GM18499 (cell line): Measurements from ENCODE around the gene CACNA1C.

ENCODE experiments used
- ATAC-seq: cut with Tn5 transposase; IDR thresholded peaks from one replicate; pipeline ENCODE4 v1.9.1; 2021; ENCODE audit warnings: moderate number of reproducible peaks; ENCODE audit not compliant: insufficient read depth, unreplicated experiment

Gene CACNA1C

DNA sequence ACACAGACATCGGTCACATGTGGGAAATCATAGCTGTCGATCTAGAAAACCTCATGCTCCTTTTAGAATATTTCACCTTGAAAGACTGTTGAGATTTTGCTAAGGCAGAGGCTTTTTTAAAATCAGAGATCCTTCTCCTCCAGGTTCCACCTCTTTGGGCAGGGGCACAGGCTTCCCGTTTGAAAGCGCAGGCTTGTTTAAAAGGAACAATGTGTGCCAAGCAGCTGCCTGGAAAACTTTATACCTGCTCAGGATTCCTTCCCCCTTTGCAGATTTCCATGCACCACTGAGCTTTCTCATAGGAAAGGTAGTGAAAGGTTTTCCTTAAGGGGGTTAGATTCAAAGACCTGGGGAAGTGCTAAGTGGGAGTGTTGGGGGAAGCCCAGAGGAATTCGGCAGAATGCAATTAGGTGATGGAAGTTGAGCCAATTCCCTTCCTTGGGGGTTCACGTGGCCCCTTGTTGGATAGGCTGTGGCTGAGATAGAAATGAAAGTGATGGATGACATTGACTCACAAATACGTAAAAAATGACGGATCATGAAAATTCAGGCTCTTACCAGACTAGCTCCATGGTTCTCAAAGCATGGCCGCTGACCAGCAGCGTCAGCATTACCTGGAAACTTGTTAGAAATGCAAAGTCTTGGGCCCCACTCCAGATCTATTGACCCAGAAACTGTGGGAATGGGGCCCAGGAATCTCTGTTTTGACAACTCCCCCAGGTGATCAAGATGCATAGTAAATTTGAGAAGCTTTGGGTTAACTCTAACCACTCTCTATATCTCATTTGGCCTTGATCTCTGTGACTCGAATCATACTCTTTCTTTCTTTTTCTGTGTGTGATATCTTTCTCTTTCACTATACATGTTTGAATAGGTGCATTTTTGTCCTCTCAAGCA lies 460.6 kb downstream of the CACNA1C start:
- ATAC-seq, result no peak

DNA sequence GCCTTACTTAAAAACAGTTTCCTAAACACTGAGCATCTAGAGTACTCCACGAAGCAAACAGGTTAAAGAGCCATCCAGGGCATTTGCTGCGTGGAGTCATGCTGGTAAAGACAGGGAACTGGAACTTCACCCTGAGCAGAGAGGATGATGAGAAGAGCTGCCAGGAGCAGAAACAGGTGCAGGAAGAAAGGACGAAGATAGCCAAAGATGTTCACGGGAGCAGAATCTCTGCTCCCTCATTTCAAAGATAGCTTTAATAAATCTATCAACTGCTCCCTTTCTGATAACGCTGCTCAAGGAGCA lies 461.2 kb downstream of the CACNA1C start:
- ATAC-seq, result no peak

DNA sequence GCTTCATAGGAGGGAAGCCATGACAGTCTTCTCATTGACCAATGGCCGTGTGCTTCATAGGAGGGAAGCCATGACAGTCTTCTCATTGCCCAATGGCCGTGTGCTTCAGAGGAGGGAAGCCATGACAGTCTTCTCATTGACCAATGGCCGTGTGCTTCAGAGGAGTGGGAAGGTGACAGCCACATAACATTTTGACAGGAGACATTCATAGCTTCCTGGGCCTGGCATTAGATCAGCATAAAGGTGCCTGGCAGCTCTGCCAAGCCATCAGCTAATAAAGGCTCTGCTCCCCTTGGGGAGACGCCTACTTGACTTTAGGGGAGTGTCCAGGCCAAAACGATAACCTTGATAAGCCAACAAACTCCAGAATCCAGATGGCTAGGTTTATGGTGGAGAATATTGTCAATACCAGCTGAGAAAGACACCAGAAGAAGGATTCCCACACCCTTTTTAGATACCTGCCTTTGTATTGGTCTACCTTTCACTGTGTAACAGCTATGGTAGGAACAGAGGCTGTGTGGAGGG lies 468.0 kb downstream of the CACNA1C start:
- no peak for ATAC-seq

DNA sequence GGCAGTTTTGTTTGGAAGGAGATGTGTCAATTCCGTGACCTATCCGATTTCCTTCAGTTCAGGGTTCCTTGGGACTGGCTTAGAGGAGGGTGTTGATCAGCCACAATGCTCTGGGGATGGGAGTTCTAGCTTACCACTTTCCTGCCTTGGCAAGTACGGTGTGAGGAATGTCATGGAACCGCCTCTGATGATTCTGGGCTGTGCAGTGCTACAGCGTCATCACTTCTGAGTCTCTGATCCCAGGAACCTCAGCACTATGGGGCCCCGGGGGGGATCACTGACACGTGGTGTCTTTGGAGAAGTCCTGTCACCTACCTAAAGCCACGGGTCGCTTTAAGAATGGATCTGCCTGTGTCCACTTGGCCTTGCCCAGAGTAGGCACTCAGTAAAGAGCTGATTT lies 470.5 kb downstream of the CACNA1C start:
- no peak for ATAC-seq

DNA sequence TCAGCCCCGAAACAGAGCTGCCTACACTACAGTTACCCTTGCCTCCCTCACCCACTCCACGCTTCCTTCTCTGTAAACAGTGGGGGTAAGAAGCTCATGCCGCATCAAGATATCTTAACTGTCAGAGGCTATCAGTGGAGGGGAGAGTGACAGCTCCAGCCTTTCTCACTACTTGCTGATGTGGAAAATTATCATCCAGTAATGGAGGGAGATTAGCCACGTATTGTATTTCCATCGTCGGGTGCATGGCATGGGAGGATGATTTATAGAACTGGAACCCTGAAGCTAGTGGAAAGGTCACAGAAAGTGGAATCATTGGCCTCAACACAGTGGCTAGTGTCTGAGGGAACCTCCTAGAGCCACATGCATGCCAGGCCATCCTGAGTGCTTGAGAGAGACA lies 471.1 kb downstream of the CACNA1C start:
- no peak for ATAC-seq

DNA sequence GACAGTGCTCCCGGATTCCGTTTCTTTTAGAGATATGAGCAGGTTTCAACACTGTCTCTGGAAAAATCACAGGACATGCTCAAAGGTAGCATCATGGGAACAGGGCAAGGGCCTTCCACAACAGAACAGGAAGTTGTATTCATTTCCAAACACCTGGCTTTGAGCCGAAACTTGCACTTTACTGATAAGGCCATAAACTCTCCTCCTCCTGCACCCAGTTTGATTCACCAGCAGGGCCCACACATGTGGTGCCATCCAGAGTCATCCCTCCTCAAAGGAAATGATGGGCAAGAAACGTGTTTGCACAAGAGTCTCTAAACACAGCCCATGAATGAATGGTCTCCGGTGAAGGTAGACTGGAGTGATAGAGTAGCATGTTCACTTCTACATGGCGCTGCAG lies 473.6 kb downstream of the CACNA1C start:
- no peak for ATAC-seq

DNA sequence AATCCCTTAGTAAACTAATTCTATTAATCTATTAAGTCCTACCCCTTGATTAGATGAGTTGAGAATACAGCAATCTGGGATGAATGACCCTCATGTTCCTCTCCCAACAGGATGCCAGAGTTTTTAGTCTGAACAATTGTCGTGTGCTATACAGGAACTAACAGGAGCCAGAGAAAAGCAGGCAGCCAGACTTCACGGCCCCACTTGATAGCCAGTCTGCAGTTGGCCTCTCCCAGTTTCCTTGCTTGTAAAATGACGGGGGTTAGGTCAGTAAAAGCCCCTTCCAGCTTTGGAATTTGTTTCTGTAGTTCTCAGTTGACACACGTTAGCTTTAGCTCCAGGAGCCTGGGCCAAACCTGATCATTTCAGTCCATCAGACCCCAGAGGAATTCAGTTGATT lies 475.2 kb downstream of the CACNA1C start:
- no peak for ATAC-seq

DNA sequence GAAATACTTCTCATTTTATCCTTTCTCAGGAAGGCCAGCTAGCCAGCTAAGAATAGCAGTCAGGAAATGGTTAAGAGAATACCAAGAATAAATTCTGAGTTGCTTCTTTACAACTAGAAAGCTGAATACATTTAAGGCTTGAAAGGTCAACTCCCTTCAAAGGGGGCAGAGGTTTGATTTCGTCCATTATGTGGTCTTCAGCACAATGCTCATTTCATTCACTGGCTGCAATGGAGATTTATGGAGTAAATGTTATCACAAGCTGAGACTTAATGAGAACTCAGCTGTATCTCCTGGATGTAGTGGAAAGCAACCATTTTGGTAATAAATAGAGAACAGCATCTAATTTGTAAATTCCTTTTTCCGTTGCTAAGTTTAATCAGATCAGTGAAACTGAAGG lies 477.0 kb downstream of the CACNA1C start:
- ATAC-seq, result no peak

DNA sequence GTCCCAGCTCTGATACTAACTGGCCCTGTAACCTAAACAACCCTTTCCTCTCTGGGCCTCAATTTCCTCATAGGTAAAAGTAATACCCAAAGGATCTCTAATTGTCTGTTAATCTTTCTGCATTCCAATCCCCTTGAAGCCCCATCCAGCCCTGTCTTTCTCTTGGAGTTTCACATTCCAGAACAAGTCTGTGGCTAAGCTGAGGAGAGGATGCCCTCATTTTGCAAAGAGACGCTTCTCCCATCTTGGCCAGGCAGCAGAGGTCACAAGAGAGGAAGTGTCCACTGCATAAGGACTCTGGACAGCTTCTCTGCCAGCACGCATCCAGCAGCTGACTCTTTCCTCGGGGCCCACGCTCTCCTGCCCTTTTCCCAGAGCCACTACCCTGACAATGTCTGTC lies 478.6 kb downstream of the CACNA1C start:
- no peak for ATAC-seq

DNA sequence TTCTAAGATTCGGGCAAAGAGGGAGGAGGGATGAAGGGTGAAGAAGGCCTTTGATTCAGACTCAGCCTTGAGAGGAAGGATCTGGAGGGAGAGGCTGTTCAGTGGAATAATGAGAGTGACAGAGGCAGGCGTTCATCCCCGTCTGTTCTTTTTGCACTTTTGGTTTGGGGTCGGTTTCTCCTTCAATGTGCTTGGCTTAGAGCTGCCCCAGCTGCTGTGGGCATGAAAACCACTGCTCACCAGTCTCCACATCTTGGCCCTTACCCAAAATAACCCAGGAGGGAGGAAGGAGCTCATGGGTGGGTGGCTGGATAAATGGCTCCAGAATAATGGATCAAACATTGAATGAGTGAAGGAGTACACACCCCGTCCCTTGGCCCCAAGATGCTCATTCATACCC lies 480.2 kb downstream of the CACNA1C start:
- ATAC-seq, result no peak

DNA sequence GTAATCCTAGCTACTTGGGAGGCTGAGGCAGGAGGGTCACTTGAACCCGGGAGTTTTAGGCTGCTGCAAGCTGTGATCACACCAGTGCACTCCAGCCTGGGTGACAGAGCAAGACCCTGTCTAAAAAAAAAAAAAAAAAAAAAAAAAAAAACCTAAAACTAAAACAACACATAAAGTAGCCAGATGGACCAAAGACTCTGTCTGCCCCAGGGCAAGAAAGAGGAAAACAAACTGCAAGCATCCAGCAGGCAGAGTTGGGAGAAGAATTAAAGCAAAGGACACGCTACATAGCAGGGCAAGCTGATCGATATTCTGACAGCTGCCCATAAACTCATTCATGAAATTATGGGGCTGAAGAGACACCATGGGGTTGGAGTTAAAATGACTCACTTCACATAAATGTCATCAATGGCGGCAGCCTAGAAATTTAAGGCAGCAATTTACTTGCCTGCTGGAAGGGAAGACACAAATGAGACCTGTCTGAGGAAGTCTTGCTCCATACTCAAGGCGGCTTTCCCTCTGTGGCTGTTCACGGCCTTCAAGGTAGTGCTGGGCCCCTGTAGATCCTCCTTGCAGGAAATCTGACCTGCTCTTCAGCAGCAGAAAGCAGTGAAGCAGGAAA lies 482.9 kb downstream of the CACNA1C start:
- no peak for ATAC-seq

DNA sequence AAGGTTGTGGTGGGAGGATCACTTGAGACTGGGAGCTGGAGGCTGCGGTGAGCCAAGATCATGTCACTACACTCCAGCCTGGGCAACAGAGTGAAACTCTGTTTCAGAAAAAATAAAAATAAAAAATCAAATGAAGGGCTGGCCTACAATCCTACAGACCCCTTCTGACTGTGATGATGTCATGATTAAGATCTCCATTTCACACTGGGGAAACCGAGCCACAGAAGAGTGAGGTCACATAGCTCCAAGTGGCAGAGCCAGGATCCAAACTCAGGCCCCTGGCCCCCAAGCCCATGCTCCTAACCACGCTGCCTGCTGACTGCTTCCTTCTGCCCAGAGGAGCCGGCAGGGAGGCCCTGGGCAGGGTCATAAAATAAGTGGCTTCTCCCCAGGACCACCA lies 483.9 kb downstream of the CACNA1C start:
- no peak for ATAC-seq

DNA sequence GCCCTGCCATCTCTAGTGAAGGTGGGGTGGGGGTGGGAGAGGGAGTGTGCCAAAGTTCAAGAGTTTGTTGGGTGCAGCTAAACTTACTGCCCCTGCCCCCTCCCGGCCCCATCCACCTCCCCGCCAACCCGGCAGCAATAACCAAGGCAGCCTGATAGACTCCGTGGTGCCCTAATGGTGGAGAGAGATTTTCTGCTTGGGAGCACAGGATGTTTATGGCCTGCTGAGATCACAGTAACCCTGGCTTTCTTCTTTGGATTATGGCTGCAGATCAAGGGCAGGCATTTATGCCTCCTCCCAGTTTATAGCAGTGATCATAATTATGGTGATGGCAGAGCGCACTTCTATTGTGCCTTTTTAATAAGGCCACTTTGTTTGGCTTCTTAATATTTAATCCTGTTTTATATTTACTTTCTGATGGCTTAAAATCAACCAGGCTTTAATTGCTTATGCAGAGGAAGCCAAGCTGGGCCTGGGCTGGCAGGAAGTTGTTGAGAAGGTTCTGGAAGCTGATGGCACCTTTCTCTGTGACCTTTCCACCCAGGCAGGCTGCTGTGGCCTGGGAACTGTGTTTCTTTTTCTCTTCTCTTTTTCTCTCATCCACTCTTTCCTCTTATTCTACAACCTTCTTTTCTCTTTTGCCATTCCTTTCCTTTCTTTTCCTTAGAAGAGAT lies 485.2 kb downstream of the CACNA1C start:
- no peak for ATAC-seq

DNA sequence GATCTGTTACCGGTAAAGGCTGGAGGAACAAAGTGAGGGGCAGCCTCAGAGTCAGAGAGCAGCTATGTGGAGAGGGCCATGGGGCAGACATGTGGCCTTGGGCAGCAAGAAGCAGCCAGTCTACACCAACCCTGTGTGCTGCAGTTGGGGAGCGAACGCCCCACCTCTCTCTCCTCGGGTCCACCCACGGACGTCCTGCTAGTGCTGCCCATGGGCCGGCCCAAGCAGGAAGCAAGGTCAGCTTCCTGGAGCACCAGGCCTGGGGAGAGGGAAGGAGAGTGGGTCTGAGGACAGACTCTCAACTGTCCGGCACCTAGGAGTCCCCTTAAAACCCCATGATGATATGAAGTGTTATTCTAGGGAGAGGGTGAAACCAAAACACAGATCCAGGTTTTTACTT lies 487.2 kb downstream of the CACNA1C start:
- no peak for ATAC-seq

DNA sequence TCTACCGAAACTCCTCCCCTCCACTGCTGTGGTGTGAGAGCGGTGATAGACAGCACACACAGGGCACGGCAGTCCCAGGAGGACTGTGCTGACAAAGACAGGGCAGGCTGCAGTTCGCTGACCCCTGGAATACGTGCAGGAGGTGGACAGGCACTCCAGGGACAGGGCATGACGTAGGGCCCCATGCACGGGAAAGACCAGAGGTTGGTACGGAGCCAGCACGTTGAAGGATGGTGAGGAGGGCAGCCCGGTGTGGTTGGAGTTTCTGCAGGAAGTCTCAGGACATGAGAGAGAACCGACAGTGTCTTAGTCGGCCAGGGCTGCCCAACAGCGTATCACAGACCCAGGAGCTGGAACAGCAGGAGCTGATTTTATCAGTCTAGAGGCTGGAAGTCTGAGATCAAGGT lies 487.8 kb downstream of the CACNA1C start:
- no peak for ATAC-seq

DNA sequence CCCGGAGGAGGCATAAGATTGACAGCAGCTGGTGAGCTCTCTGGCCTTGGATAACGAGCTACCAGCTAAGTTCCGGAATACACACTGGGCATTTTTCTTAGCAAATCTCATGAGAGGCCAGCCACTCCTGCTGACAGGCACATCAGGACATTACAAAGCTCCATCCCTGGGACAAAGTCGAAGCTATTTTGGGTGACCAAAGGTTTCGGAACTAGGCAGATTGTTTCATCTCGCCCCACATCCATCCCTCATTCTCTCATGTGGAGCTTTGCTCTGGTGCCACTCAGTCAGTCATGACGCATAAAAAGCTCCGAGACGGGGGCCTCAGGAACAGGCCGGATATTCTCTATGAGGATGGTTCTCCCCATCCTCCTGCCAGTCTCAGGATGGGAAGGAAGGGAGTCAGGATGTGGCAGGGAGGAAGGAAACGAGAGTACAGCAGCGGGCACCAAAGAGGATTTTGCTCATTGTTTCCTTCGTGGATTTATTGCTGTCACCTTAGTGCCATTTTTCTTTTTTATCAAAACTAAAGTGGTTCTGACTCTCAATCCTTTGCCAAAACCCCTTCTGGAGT lies 488.9 kb downstream of the CACNA1C start:
- ATAC-seq, result no peak

DNA sequence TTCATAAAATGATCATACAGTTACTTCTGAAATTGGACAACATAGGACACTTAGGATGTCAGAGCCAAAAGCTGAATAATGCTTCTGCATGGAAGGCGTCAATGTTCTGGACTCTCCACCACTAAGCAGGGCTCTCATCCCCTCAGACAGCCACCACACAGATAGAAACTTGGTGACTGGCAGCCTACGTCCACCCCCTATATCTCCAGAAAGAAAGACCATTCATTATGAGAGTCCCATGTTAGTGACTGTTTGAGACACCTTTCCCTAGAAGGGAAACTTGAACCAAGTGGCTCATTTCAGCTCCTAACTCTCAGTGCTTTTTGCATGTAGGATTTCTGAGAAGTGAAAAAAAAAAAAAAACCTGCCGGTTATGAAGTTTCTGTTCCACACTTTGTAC lies 491.0 kb downstream of the CACNA1C start:
- no peak for ATAC-seq

DNA sequence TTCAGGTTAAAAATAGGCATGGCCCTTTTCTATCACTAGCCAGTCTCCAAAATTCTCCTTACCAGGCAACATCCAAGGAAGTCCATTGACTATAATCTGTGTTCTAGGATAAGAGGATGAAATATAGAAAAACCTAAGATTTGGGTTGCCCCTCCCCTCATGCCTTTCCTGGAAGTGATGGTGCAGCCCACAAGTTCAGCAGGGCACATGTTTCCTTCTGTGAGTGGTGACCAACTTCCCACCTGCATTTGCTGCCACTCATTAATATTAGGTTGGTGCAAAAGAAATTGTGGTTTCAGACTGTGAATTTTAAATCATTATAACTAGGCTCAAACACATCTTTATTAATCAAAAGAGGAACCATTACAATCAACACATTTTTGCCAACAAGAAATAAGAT lies 491.4 kb downstream of the CACNA1C start:
- no peak for ATAC-seq

DNA sequence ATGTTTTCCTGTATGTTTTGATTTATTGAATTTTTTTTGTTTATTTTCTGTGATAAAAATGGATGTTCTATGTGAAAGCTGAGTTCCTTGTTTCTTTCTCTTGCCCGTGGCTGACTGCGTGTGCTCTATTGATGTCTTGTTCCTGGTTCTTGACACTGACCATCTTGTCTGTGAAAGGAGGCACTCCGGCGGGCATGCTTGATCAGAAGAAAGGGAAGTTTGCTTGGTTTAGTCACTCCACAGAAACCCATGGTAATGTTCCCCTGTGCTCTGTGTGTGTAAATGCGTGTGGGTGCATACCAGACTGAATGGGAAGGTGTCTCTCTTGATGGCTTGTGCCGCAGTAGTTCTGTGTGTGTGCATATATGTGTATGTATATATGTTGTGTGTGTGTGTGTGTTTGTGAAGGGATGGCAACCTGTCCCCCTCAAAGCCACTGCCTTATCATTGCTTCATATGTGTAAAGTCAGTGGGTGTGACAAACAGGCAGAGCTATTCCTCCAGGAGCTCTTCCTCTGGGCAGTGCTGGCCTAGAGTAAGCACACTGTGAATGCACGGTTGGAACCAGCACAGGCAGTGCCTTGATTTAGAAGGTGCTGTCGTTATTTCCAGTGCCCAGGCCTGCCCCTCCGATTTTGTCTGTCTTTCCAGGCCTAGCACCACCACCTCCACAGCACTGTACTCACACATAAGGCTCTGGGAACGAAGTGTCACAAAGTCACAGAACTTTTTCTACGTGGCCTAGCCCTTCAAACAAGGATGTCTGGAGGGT lies 494.7 kb downstream of the CACNA1C start:
- no peak for ATAC-seq

DNA sequence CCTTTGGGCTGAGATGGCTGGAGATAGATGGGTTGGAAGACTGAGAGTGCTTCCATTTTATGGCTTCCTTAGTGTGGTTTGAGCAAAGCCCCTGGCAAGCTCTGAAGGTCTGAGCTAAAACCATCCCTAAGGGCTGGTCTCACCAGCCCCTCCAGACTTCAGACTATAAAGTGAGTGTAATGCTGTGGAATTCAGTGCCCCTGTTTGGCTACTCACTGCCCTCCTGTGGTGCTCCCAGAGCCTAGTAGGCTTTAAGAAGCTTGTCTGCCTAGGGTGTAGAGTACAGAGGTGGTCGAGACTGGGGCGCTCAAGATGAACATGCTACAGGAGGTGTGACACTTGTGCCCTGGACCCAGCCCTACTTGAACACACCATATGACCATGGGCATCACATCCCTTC lies 495.3 kb downstream of the CACNA1C start:
- ATAC-seq, result no peak
